Measurements from ENCODE around the gene ALG14.

GRCh38 chr1:94942171-94943128 is 130.3 kb downstream of the ALG14 start:
- TF ChIP-seq CTCF (IDR thresholded peaks at IDR 0.05; ENCODE audit: borderline replicate concordance, extremely low read depth, low read length, poor library complexity, severe bottlenecking) (no peak), EZH2 (IDR thresholded peaks at IDR 0.05; ENCODE audit: borderline replicate concordance, low read depth, low read length, severe bottlenecking) (no peak)

Data from DND-41 (cell line).